A673 (cell line): ENCODE results near the gene MTR.

Source experiments
- EZH2 ChIP-seq: fragments of 200-600 bp; sonication (generic); IDR thresholded peaks from 2 replicates; pipeline ENCODE4 v1.6.1; 2017; ENCODE audit warnings: borderline replicate concordance, low read depth, mild to moderate bottlenecking, mixed read lengths, antibody characterized with exemption, low read length; ENCODE audit not compliant: poor library complexity, severe bottlenecking
- TF ChIP-seq, protein P1 (sequence below): fragments of 300-800, 200-600 bp; sonication (generic); conservative IDR thresholded peaks from 2 replicates; pipeline ENCODE4 v1.5.1; 2017; ENCODE audit warnings: low read depth, mild to moderate bottlenecking, antibody characterized with exemption, low read length, moderate library complexity, mixed read lengths

DNA sequence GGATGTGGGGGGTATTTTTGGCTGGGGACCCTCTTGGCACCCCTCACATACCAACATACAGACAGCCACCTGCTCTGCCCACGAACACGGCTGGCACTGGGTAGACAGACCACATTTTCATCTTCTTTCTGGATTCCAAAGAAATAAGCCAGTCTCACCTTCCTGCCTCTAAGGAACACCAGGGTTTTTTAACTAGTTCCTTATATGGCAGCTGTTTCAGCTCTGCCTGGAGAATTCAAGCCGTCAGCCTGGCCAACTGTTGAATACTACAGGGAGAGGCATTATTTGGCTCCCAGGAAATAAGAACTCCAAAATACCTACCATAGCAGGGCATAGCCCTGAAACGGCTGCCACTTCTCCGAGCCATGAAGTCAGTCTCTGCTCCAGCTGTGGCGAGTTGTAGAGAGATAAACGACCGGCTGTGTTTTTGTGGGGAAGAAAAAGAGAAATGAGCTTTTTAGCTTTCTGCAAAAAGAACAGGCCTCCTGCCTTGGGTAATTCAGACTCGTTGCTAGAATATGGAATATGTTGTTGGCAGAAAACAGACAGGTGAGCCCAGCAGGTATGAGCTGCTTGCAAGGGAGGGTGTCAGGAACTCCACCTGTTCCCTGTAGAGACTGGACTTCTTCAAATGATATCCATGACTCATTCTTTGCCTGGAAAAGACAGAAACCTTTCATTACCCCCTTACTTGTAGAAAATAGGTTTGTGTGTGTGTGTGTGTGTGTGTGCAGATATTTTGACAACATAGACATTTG, 157.3 kb downstream of the MTR start:
- TF ChIP-seq, protein P1, sequence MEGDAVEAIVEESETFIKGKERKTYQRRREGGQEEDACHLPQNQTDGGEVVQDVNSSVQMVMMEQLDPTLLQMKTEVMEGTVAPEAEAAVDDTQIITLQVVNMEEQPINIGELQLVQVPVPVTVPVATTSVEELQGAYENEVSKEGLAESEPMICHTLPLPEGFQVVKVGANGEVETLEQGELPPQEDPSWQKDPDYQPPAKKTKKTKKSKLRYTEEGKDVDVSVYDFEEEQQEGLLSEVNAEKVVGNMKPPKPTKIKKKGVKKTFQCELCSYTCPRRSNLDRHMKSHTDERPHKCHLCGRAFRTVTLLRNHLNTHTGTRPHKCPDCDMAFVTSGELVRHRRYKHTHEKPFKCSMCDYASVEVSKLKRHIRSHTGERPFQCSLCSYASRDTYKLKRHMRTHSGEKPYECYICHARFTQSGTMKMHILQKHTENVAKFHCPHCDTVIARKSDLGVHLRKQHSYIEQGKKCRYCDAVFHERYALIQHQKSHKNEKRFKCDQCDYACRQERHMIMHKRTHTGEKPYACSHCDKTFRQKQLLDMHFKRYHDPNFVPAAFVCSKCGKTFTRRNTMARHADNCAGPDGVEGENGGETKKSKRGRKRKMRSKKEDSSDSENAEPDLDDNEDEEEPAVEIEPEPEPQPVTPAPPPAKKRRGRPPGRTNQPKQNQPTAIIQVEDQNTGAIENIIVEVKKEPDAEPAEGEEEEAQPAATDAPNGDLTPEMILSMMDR: no peak
- TF ChIP-seq EZH2: no peak
